HTERT RPE-1 (cell line): Measurements from ENCODE around the gene KRTCAP3.

Source experiments
- in situ Hi-C: fragments of 300-500 bp; cut with MboI; formaldehyde crosslinking; loops from 4 replicates; pipeline ENCODE4 v1.14.3; 2020; ENCODE audit warnings: low sequenced_read_pairs

KRTCAP3 gene

GRCh38 chr2:27435628-27436027 lies 6.6 kb upstream of the KRTCAP3 start:
- in situ Hi-C loops = no loop called here

GRCh38 chr2:27441226-27441926 lies 805 bp upstream of the KRTCAP3 start:
- in situ Hi-C loops = no loop called here

DNA sequence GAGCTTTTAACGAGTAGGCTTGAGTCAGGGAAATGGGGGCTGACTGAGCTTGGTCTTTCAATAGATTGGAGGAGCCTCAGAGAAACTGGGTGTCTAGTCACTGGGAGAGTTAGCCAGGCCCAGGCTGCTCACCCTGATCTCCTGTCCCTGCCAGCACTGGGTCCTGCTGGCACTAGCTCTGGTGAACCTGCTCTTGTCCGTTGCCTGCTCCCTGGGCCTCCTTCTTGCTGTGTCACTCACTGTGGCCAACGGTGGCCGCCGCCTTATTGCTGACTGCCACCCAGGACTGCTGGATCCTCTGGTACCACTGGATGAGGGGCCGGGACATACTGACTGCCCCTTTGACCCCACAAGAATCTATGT lies 720 bp downstream of the KRTCAP3 start:
- in situ Hi-C loops = no loop called here

DNA sequence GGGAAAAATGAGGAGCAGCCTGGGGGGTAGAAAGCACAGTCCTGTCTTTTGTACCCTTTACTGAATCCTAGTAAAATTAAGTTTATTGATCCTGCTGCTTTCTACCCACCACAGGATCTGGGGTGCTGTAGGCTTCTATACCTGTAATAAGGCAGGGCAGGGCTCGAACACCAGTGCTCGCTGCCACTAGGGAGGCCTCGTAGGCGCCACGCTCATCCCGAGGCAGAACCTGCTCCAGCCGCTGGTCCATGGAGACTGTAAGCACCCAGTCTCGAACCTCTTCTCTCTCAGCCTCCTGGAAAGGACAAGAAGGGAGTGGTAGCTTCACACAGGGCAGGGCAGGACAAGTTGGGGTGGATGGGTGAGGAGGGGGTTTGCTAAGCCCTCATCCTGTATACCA lies 3.0 kb downstream of the KRTCAP3 start:
- in situ Hi-C loops = no loop called here

- in situ Hi-C loops = no loop called here
These were observed 3.4 kb downstream of the KRTCAP3 start for GRCh38 chr2:27445615-27446014.

GRCh38 chr2:27446057-27446456 lies 3.9 kb downstream of the KRTCAP3 start:
- in situ Hi-C loops = no loop called here

GRCh38 chr2:27448381-27448780 lies 6.2 kb downstream of the KRTCAP3 start:
- in situ Hi-C loops = no loop called here

DNA sequence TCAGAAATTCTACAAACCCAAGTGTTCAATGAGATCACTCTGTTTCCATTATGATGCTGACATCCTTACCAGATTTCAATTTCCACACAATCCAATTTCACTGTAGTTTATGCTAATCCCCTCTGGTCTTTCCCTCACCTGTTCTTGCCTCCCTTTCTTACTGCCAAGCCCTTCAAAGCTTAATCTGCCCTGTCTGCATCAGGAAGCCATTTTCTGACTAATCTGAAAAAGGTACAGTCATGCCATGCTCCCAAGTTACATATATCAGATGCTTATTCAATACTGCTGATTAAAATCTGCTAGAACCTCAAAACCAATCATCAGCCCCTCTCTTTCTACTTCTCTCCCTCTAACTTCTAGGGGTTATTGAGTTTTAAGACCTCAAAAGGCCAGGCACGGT lies 8.9 kb downstream of the KRTCAP3 start:
- in situ Hi-C loops = no loop called here

DNA sequence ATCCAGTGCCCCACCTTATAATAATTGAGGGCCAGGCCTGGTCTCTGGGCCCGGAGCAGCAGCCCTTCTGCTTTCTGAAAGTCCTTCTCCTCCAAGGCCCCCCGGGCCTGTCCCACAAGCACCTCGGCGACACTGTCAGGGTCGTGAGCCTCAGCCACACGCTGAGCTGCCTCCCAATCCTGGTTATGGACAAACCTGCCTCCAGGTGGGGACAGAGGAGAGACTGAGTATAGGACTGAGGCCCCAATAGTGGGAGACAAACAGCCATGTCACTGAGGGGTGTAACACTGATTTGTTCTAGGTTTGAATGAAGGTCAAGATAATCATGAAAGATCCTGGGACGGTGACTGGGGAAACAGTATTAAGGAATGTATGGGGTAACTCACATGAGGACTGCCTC lies 11.8 kb downstream of the KRTCAP3 start:
- in situ Hi-C loops = no loop called here

DNA sequence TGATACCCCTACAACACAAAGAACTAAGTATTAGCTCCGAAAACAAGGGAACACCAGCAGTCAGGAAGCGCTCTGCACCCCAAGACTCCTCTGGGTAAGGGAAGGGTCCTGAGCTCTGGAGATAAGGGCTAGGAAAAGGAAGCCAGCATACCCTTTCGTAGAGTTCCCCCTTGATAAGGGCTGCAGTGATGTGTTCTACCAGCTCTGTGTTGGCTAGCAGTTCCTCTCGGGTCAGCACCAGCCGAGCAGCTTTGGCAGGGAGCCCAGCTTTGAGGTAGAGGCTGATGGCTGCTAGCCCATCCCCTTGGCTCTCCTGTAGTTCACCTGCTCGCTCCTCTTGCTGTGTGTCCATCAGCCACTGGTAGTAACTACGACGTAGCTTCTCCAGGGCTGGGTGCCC lies 18.9 kb downstream of the KRTCAP3 start:
- in situ Hi-C loops = no loop called here

- in situ Hi-C loops = no loop called here
These were observed 22.3 kb downstream of the KRTCAP3 start for GRCh38 chr2:27464443-27464842.

- in situ Hi-C loops = no loop called here
These were observed 29.8 kb downstream of the KRTCAP3 start for GRCh38 chr2:27471961-27472360.

DNA sequence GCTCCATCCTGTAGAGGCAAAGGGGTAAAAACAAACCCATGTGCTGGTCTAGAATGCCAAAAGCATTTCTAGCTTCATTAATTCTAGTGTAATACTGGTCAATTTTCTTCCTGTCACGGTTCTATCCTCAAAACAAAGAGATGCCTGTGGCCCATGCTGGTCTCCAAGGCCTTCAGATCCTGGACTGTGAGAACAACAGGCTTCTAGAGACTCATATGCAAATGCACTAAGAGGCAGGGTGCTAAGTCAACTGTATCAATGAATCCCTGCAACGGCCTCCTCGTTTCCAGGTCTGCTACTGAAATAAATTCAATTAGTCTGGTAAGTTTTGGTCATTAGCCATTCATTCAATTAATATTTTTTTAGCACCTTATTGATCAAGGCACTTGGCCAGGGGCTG lies 43.3 kb downstream of the KRTCAP3 start:
- in situ Hi-C loops = no loop called here

DNA sequence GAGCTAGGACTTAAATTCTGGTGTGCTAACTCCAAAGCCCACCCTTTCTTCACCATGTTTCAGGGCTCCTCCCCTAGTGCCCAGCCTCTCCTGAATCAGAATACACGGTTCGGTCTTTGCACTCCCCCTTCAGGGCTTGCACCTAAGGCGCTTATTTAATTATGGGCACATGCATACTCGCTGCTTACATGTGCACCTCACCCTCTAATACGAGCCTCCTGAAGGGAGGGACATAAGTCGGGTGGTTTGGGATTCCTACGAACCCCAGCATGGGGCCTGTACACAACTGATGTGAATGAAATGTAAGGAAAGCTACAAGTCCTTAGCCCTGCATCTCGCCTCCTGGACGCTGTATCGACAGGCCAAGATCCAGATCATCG lies 46.9 kb downstream of the KRTCAP3 start:
- in situ Hi-C loops = no loop called here

GRCh38 chr2:27489498-27490397 lies 47.6 kb downstream of the KRTCAP3 start, which contains the start of gene IFT172:
Gene IFT172, minus strand, starts transcription at chr2:27489743. Its CDS starts 90 bp downstream, at chr2:27489653.
- in situ Hi-C loops = no loop called here

DNA sequence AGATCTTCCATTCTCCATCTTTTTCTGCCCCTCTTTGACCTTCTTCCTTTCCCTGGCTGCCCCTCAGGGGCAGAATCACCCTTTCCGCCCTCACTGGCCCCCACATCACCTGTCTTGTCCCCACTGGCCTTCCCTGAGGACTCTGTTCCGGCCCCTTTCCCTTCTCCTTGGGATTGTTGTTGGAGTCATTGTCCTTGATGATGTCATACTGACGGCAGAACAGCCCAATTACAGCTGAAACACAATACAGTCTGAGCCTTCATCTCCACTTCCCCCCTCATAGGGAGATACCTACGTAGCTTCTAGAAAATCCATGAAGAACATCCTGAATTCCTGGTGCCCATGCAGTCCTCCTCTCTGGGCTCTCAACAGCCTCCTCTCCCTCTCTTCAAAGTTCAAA lies 50.4 kb downstream of the KRTCAP3 start:
- in situ Hi-C loops = no loop called here

DNA sequence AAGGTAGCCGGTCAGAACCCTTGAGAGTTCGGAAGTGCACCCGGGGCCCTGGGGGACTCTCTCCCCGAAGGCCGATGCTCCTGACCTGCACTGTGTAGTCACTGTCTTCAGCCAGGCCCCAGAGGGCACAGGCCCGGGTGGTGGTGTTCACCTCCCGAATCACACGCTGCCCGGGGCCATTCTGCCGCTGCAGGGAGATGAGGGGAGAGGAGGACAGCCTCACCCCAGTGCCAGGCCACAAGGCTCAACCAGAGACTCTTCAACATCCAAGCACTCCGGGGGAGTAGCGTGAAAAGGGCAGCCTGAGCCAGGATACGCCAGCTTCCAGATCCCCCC lies 51.7 kb downstream of the KRTCAP3 start:
- in situ Hi-C loops = no loop called here
